NCI-H1694 (cell line): ENCODE results near the gene FADS1.

ENCODE experiments used
- DNase-seq: peaks from one replicate; lab custom pipeline; 2025; lab: John Stamatoyannopoulos, UW

The FADS1 gene

DNA sequence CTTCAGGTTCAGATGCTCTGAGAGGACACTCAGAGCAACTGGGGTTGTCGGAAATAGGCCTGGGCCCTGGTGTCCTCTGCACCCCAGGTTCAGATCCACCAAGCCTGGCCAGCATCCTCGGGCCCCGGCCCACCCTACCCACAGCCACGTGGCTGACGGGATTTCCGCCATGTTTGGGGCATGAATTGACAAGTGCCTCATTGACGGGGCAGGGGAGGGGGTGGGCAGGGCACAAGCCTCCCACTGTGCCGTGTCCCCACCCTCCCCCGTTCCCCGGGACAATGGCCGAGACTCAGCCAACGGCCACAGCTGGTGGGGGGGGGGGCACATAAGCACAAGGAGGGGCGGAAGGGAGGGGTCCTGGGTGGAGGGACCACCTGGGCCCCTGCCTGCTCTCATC lies 55.9 kb downstream of the FADS1 start:
- no peak for DNase-seq

GRCh38 chr11:61757213-61757862 lies 59.5 kb downstream of the FADS1 start:
- no peak for DNase-seq

GRCh38 chr11:61756452-61757212 lies 60.2 kb downstream of the FADS1 start:
- no peak for DNase-seq

- DNase-seq: no peak
Measured at GRCh38 chr11:61756147-61756451, 60.7 kb downstream of the FADS1 start.

GRCh38 chr11:61754534-61755482 lies 62.0 kb downstream of the FADS1 start:
- DNase-seq: no peak

DNA sequence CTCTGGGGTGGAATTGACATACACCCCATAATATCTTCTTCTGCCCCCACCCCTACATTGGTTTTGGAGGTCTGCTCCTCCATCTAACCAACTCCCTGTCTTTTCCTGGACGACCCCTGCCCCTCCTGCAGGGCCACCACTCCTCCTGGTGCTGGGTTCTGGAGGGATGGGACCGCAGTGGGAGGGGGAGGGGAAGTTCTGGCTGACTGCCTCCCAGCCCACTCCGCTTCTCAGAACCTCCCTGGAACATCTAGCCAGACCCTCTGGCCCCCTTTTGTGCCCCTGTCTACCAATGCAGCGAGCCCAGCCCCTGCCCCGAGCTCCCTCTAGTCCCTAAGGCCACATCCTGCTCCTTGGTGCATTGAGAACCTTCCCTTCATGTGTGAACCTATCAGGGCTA lies 63.1 kb downstream of the FADS1 start:
- DNase-seq: no peak

GRCh38 chr11:61752925-61753521 lies 63.8 kb downstream of the FADS1 start:
- no peak for DNase-seq

DNA sequence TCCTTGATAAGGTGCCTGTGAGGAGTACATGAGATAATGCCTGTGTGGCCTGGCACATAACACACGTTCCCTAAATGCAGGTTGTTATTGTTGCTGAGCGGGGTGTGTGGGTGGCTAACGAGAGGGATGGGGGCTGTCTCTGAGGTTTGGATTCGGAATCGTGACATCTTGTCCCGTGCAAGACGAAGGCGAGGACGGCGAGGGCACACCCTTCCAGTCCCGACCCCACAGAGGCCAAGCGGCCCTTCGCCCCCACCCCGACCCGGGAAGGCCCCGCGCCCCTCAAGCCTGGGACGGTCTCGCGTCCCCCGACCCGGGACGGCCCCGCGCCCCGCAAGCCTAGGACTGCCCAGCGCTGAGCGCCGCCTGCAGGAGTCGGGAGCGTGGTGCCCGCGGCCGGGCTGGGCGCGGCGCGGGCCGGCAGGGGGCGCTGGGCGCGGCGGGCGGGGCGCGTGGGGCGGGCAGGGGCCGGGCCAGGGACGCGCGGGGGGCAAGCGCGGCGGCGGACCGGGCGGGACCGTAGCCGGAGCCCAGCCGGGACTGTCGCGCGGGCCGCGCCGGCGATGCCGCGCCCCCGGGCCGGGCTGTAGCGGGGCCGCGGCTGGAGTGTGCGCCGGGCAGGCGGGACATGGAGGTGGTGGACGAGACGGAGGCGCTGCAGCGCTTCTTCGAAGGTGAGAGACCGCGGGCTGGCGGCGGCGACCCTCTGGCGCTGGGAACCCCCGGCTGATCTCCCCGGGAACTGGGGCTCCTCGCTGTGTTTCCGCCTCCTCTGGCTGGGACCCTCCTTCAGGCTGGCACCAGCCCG lies 64.5 kb downstream of the FADS1 start, which contains the start of gene MYRF:
TSS of gene MYRF (plus strand) at position 520 of the 808 bp plus-strand sequence. CDS start at position 629, 109 bp downstream.
- DNase-seq: no peak

DNA sequence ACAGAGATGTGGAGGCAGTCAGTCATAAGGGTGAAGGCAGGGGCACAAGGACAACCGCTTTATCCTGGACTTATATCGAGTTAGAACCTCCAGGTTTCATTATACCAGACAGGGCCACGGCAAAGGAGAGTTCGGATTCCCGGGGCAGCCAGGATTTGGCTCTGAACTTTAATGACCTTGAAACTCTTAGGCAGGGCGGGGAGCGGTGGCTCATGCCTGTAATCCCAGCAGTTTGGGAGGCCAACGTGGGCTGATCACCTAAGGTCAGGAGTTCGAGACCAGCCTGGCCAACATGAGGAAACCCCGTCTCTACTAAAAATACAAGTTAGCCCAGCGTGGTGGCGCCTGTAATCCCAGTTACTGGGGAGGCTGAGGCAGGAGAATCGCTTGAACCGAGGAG lies 65.4 kb downstream of the FADS1 start:
- DNase-seq: no peak

- DNase-seq: no peak
Measured at GRCh38 chr11:61750631-61751273, 66.1 kb downstream of the FADS1 start.
